ENCODE data around the gene CRYZ. TPM values are rescaled to one million over a fixed set of nuclear protein-coding genes. Genes with fewer than 3 reads are reported as not detected.
"Not testable (repeated sequence)": the region's sequence is repeated elsewhere in the genome, so short reads cannot be mapped to it uniquely, and the experiment has no call there.

The CRYZ gene
- total RNA-seq, 4 donors from 2014 or later: 12.1 to 25.7 (median 21.3) TPM

DNA sequence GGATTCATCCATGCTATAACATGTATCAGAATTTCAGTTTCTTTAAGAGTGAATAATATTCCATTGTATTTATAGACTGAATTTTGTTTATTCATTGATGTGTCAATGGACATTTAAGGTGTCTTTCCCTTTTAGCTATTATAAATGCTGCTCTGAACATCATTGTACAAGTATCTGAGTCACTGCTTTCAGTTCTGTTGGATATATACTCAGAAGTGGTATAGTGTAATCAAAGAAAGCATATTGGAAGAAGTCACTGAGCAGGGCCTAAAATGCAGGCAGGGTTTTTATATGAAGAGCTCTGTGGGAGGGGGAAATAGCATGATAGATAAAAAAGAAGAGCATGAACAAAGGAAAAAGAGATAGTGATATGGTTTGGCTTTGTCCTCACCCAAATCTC lies 22.6 kb upstream of the CRYZ start:
- H3K4me3 ChIP-seq (ENCODE audit: low read depth, poor library complexity, severe bottlenecking): no peak overlapping the region
- TF ChIP-seq POLR2A (IDR thresholded peaks at IDR 0.05) (no peak), CTCF (IDR thresholded peaks at IDR 0.05) (no peak)
- DNase-seq (ENCODE audit: low spot score in 2 of 2): no peak
- intact Hi-C loops (cut with DNase I; ENCODE audit: low total_unique reads): no loop called here

DNA sequence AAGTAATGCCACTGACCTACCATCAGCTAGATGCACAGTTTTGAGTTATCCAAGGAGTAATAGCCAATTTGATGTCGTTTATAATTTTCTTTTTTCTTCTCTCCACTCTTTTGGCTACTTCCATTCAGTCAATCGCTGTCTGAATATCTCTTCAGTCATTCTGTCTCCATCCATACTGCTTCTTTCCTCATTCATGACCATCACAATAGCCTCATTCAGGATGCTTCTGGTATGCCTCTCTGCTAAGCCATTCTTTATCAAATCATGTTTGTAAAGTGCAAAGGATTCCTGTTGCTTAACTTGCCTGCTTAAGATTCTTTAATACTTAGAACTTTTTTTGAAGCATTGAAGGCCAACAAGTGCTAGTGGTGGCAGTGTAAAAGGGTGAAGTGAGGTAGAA lies 20.3 kb upstream of the CRYZ start:
- no peak overlapping the region for H3K4me3 ChIP-seq (ENCODE audit: low read depth, poor library complexity, severe bottlenecking)
- 80 to 95% methylated on average over 2 of the region's 2 CpGs for WGBS, 2 donors
- no peak for DNase-seq (ENCODE audit: low spot score in 2 of 2)
- intact Hi-C loops (cut with DNase I; ENCODE audit: low total_unique reads): no loop called here
- TF ChIP-seq POLR2A (IDR thresholded peaks at IDR 0.05) (no peak), CTCF (IDR thresholded peaks at IDR 0.05) (no peak)

- TF ChIP-seq CTCF (IDR thresholded peaks at IDR 0.05) (no peak), POLR2A (IDR thresholded peaks at IDR 0.05) (no peak)
- intact Hi-C loops (cut with DNase I; ENCODE audit: low total_unique reads): no loop called here
- no peak for DNase-seq (ENCODE audit: low spot score in 2 of 2)
- WGBS, 2 donors: 96 to 100% methylated on average over 1 of the region's 1 CpG
- H3K4me3 ChIP-seq (ENCODE audit: low read depth, poor library complexity, severe bottlenecking): no peak overlapping the region
Observed at GRCh38 chr1:74748960-74749359, 16.1 kb upstream of the CRYZ start.

DNA sequence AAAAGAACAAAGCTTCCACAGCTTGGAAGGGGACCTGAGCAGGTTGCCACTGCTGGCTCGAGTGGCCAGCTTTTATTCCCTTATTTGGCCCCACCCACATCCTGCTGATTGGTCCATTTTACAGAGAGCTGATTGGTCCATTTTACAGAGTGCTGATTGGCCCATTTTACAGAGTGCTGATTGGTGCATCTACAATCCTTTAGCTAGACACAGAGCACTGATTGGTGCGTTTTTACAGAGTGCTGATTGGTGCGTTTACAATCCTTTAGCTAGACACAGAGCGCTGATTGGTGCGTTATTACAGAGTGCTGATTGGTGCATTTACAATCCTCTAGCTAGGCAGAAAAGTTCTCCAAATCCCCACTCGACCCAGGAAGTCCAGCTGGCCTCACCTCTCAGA lies 12.4 kb upstream of the CRYZ start:
- WGBS, 2 donors: 95 to 97% methylated on average over 6 of the region's 6 CpGs
- H3K4me3 ChIP-seq (ENCODE audit: low read depth, poor library complexity, severe bottlenecking); DNase-seq (ENCODE audit: low spot score in 2 of 2); intact Hi-C loops (cut with DNase I; ENCODE audit: low total_unique reads): not testable (repeated sequence)

GRCh38 chr1:74740307-74740980 lies 7.6 kb upstream of the CRYZ start:
- DNase-seq (ENCODE audit: low spot score in 2 of 2); H3K4me3 ChIP-seq (ENCODE audit: low read depth, poor library complexity, severe bottlenecking); intact Hi-C loops (cut with DNase I; ENCODE audit: low total_unique reads): not testable (repeated sequence)
- 95 to 97% methylated on average over 13 of the region's 13 CpGs for WGBS, 2 donors

GRCh38 chr1:74737333-74737732 lies 4.5 kb upstream of the CRYZ start:
- TF ChIP-seq POLR2A (IDR thresholded peaks at IDR 0.05) (no peak), CTCF (IDR thresholded peaks at IDR 0.05) (no peak)
- WGBS, 2 donors: 89 to 93% methylated on average over 4 of the region's 4 CpGs
- no peak overlapping the region for H3K4me3 ChIP-seq (ENCODE audit: low read depth, poor library complexity, severe bottlenecking)
- intact Hi-C loops (cut with DNase I; ENCODE audit: low total_unique reads): no loop called here
- DNase-seq (ENCODE audit: low spot score in 2 of 2): no peak

Data from lower leg skin (tissue), 4 donors.